Measurements from ENCODE around the gene POMGNT2.

POMGNT2 gene

DNA sequence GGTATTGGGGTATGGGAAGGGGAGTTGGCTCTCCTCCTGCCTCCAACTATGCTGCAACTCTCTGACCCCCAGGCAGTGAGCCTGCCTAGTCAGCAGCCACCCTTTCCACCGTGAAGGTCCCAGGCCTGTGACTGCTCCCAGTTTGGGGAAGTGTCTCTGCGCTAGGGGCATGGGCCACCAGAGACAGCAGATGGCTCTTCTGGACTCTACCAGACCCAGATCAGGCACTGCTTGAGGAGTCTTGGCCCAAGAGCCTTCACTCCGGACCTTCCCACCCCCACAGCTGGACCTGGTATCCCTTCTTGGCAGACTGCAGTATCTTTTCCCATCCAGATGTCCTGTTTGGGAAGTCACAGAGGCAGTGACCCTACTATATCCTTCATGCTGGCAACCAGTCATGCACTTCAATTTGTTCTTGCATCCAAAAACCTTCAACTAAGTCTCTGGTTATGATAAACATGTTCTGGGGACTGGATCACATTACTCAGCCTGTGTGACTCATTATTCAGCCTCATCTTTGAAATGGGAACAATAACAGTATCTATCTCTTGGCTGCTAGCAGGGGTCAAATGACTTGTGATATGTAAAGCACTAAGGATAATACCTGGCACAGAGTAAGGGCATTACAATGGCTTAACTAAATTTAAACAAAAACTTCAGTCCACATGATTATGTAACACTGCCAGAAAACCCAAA lies 62.7 kb downstream of the POMGNT2 start:
- CTCF ChIA-PET: no interaction called here
- POLR2A ChIA-PET: no interaction called here
- TF ChIP-seq, protein P1, sequence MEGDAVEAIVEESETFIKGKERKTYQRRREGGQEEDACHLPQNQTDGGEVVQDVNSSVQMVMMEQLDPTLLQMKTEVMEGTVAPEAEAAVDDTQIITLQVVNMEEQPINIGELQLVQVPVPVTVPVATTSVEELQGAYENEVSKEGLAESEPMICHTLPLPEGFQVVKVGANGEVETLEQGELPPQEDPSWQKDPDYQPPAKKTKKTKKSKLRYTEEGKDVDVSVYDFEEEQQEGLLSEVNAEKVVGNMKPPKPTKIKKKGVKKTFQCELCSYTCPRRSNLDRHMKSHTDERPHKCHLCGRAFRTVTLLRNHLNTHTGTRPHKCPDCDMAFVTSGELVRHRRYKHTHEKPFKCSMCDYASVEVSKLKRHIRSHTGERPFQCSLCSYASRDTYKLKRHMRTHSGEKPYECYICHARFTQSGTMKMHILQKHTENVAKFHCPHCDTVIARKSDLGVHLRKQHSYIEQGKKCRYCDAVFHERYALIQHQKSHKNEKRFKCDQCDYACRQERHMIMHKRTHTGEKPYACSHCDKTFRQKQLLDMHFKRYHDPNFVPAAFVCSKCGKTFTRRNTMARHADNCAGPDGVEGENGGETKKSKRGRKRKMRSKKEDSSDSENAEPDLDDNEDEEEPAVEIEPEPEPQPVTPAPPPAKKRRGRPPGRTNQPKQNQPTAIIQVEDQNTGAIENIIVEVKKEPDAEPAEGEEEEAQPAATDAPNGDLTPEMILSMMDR (IDR thresholded peaks at IDR 0.05; ENCODE audit: control extremely low read depth, extremely low read depth, low read depth, missing control alignments): no peak
- DNase-seq (ENCODE audit: extremely low spot score): no peak

DNA sequence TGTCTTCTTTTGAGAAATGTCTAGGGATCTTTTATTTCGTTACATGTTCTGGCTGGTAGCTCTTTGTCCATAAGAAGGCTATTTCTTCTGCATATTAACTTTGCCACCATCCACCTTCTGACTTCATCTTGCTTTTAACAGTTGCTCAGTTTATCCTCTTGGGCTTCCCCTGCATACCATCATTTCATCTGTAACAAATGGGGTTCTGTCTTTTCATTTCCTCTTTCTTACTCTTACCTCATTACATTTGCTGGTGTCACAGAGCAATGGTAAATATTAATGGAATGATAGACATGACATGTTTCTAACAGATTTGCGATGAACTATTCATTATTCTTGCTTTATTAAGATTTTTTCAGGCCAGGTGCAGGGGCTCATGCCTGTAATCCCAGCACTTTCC lies 64.4 kb downstream of the POMGNT2 start:
- ChIA-PET CTCF (no interaction called here), POLR2A (no interaction called here)
- DNase-seq (ENCODE audit: extremely low spot score): no peak
- TF ChIP-seq, protein P1 (IDR thresholded peaks at IDR 0.05; ENCODE audit: control extremely low read depth, extremely low read depth, low read depth, missing control alignments): no peak

DNA sequence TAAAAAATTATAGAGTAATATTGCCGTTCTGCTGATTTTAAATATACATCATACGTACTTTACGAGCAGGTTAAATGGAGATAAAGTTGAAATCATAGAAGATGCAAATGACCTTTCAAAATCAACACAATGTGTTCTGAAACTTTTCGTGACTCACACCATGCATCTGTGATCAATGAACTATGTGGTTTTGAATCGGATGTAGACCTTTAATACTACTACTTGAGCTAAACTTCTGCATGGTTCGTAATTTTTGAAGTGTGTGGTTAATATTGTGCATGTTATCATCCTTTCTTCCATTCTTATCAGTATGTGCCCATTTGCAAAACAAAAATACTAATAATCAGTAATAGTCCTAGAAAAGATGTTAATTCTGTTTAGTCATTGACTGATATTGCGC lies 67.9 kb downstream of the POMGNT2 start:
- CTCF ChIA-PET: no interaction called here
- TF ChIP-seq, protein P1 (IDR thresholded peaks at IDR 0.05; ENCODE audit: control extremely low read depth, extremely low read depth, low read depth, missing control alignments): no peak
- DNase-seq (ENCODE audit: extremely low spot score): no peak
- POLR2A ChIA-PET: no interaction called here

DNA sequence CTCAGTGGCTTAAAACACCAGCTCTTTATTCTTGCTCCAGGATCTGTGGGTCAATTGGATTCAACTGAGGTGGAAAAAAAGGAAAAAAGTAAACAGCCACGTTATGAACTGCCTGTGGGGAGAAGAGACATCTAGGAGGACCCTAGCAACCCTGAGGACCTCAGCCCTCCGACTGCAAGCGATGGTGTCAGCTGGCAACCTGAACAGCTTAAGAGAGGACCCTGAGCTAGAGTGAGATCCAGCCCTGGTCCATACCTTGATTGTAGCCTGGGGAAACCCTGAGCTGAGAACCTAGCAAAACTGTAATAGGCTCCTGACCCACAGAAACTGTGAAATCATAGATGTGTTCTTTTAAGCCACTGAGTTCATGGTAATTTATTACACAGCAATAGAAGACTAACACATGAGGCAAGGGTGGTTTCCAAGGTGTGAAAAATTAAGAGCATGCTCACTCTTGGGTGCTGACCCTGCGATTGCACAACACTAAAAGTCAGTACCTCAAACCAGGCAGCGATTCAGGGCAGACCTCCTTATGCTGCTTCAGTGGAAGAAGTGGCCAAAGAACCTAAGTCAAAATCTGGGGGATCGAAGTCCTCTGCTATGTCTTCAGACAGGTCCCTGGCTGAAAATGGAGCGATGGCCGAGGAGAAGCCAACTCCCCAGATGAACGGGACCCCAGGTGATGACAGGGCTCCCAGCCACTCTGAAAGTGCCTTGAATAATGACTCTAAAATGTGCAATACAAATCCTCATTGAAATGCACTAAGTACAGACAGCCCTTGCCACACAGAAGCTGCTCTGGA lies 69.1 kb downstream of the POMGNT2 start:
- TF ChIP-seq, protein P1 (IDR thresholded peaks at IDR 0.05; ENCODE audit: control extremely low read depth, extremely low read depth, low read depth, missing control alignments): no peak
- ChIA-PET CTCF (no interaction called here), POLR2A (no interaction called here)
- DNase-seq (ENCODE audit: extremely low spot score): no peak

DNA sequence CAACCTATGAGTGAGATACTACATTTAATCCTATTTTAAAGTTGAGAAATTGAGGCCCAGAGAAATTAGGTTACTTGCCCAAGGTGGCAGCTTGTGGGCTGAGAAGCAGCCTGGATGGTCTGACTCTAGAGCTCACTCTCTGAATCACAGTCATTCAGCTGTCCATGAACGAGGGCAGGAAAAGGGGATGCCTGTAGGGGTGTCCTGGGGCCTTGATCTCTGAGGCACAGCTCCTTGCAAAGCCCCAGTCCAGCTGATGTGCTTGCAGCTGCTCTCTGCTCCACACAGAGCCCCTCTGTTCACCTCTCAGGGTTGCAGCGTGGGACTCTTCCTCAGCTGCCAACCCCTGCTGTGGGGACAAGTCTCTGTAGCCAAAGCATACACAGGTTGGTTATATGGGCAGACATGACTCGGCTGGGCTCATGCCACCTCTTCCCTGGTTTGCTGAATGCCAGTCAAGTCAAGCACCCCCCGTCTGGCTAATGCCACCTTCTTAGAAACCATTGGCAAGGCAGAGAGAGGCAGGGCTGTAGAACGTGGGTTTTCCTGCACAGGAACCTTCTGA lies 70.0 kb downstream of the POMGNT2 start:
- ChIA-PET CTCF (interaction anchor here (0.7 kb wide), 1 partner anchor 35 kb away, joined by 3 read pairs; no protein-coding TSS in a partner anchor), POLR2A (no interaction called here)
- DNase-seq (ENCODE audit: extremely low spot score): no peak
- TF ChIP-seq, protein P1 (IDR thresholded peaks at IDR 0.05; ENCODE audit: control extremely low read depth, extremely low read depth, low read depth, missing control alignments): no peak

DNA sequence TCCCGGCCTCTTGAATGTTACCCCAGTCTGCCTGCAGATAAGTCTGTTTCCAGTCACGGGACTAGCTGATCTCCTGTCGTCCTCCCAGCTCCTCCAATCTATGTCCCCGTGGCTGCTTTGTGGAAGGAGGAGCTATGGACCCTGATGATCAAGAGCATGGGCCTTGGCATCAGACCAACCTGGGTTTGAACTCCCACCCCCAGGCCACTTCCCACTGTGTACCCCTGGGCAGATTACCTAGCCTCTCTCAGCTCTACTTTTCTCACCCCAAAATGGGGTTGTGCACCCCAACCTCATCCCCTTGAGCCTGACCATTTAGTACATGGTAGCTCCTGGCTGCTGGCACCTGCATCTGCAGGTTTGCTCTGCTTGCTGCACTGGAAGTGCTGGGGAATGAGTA lies 71.0 kb downstream of the POMGNT2 start:
- DNase-seq (ENCODE audit: extremely low spot score): no peak
- CTCF ChIA-PET: interaction anchor here (1.4 kb wide), 1 partner anchor 16 kb away, joined by 3 read pairs; no protein-coding TSS in a partner anchor
- POLR2A ChIA-PET: no interaction called here
- TF ChIP-seq, protein P1 (IDR thresholded peaks at IDR 0.05; ENCODE audit: control extremely low read depth, extremely low read depth, low read depth, missing control alignments): no peak

Data from GM10248 (cell line).